K562 treated with DMSO at 1 percent for 4 hours (cell line): Measurements from ENCODE around the gene TTC27. TPM values are rescaled to one million over a fixed set of nuclear protein-coding genes. Genes with fewer than 3 reads are reported as not detected.

Source experiments
- total RNA-seq: library from RNA; unstranded; fragments of 300-600 nt; gene quantifications from 2 replicates; pipeline ENCODE4 v1.2.3, GENCODE V29; 2022; ENCODE audit not compliant: insufficient read depth

Gene TTC27
- 9.8 and 10.6 TPM in 2 replicates for total RNA-seq

DNA sequence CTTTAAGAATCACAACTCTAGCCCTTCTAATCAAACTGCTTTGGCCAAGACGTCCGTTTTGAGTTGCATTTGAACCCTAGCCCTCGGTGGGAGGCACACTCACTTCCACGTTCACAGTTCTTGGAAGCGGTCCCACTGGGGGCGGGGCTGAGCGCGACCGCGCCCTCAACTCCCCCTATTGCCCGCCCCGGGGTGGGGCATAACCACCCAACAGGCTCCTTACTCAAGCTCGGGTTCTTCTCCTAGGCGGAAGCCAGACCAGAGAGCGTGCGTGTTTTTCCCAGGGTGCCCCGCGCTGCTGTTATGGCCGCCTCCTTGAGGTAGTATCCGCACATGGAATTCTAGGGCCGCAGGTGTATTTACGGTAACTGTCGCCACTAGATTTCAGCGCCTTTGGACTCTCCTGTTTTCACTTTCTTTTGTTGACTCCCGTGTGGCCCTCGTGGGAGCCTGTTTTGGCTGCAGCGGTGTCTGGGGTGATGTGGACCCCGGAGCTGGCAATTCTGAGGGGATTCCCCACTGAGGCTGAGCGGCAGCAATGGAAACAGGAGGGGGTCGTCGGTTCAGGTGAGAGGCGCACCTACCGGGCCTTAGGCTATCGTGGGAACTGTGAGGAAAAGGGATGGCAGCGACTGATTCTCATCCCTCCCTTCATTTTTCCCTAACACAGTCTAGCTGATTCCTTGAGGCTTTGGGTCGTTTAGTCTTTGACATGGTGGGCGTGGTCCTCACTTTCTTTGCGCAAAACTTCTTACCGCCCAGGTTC, at the start of gene TTC27:
TSS of gene TTC27 (plus strand) at position 237 of the 766 bp plus-strand sequence. CDS start at position 480, 243 bp downstream.

